Keratinocyte (primary cell): ENCODE measurements around the gene COX6B1. TPM values are rescaled to one million over a fixed set of nuclear protein-coding genes. Genes with fewer than 3 reads are reported as not detected.
A peak's percentile ranks its signal among the peaks of the same experiment; 100 is the strongest.

Experiments used
- DNase-seq: peaks from one replicate; pipeline ENCODE4 v3.0.0-alpha.2; 2011; ENCODE audit warnings: low read depth, missing footprints, low spot score
- FAIRE-seq: peaks from 2 replicates; lab custom pipeline; 2011; peaks lifted over from hg19 to GRCh38; lab: Jason Lieb, UNC
- H2AFZ ChIP-seq: 2 replicates; pipeline ENCODE4 v1.6.0; 2012; ENCODE audit warnings: low read length, control low read depth, inconsistent platforms; ENCODE audit not compliant: control insufficient read depth
- H3K27ac ChIP-seq: 2 replicates; pipeline ENCODE4 v1.5.1; 2011; ENCODE audit warnings: low read length; ENCODE audit not compliant: control insufficient read depth, insufficient read depth
- H3K27me3 ChIP-seq: 3 replicates; pipeline ENCODE4 v1.6.0; 2011; ENCODE audit warnings: low read length; ENCODE audit not compliant: control insufficient read depth, insufficient read depth; ENCODE audit errors: extremely low read depth
- H3K36me3 ChIP-seq, 2 experiments: 2 replicates in 1 of 2; 3 replicates in 1 of 2; pipeline ENCODE4 v1.5.1; 2011; ENCODE audit warnings: low read length in 2 of 2, mild to moderate bottlenecking in 1 of 2; ENCODE audit not compliant: control insufficient read depth in 2 of 2, insufficient read depth in 2 of 2; ENCODE audit errors: extremely low read depth in 1 of 2
- H3K4me1 ChIP-seq: 3 replicates; pipeline ENCODE4 v1.5.1; 2011; ENCODE audit warnings: low read length; ENCODE audit not compliant: control insufficient read depth, insufficient read depth; ENCODE audit errors: extremely low read depth
- H3K4me2 ChIP-seq: 3 replicates; pipeline ENCODE4 v1.6.0; 2011; ENCODE audit warnings: low read depth, low read length; ENCODE audit not compliant: control insufficient read depth, insufficient read depth; ENCODE audit errors: extremely low read depth
- H3K4me3 ChIP-seq, 3 experiments: fragments of 200-600 bp in 1 of 3; sonication (generic) in 1 of 3; 2 replicates in 2 of 3; 3 replicates in 1 of 3; pipeline ENCODE4 v1.5.1; 2011 to 2016; ENCODE audit warnings: low read length in 3 of 3, mild to moderate bottlenecking in 3 of 3, control low read depth in 2 of 3, inconsistent platforms in 1 of 3, low read depth in 1 of 3, mixed read lengths in 1 of 3, mixed run types in 1 of 3, moderate library complexity in 1 of 3; ENCODE audit not compliant: control insufficient read depth in 2 of 3, insufficient read depth in 2 of 3; ENCODE audit errors: extremely low read depth in 1 of 3
- H3K79me2 ChIP-seq: 2 replicates; pipeline ENCODE4 v1.6.0; 2012; ENCODE audit warnings: low read length; ENCODE audit not compliant: control insufficient read depth, insufficient read depth
- H3K9ac ChIP-seq: 3 replicates; pipeline ENCODE4 v1.6.0; 2011; ENCODE audit warnings: low read length; ENCODE audit not compliant: control insufficient read depth, insufficient read depth; ENCODE audit errors: extremely low read depth
- H3K9me1 ChIP-seq: 3 replicates; pipeline ENCODE4 v1.6.0; 2011; ENCODE audit warnings: low read length; ENCODE audit not compliant: control insufficient read depth, insufficient read depth; ENCODE audit errors: extremely low read depth
- H3K9me3 ChIP-seq: 2 replicates; pipeline ENCODE4 v1.5.1; 2012; ENCODE audit warnings: low read depth, low read length; ENCODE audit not compliant: control insufficient read depth
- H4K20me1 ChIP-seq: 3 replicates; pipeline ENCODE4 v1.6.0; 2011; ENCODE audit warnings: low read length; ENCODE audit not compliant: control insufficient read depth, insufficient read depth; ENCODE audit errors: extremely low read depth
- CTCF ChIP-seq, 3 experiments: IDR thresholded peaks in 1 of 3; conservative IDR thresholded peaks in 1 of 3; optimal IDR thresholded peaks in 1 of 3; 2 replicates in 2 of 3; 3 replicates in 1 of 3; pipeline versions ENCODE3 to v1.5.1; 2011; ENCODE audit warnings: low read length in 3 of 3, mild to moderate bottlenecking in 3 of 3, moderate library complexity in 2 of 3, control low read depth in 1 of 3, inconsistent platforms in 1 of 3; ENCODE audit not compliant: insufficient read depth in 2 of 3; ENCODE audit errors: extremely low read depth in 1 of 3
- EZH2 ChIP-seq: IDR thresholded peaks from one replicate; pipeline ENCODE4 v1.6.1; 2012; ENCODE audit warnings: inconsistent platforms, mild to moderate bottlenecking, low read length, moderate library complexity
- dilution Hi-C: fragments of 300-500 bp; cut with MboI; formaldehyde crosslinking; loops from one replicate; pipeline ENCODE4 v1.7.0; 2020; ENCODE audit warnings: low sequenced_read_pairs; ENCODE audit not compliant: extremely low pct_ligation_motif_present
- polyA plus RNA-seq, 5 experiments: library from polyadenylated mRNA; depleted of rRNA in 3 of 5; stranded (reverse) in 3 of 5; stranded (forward) in 1 of 5; unstranded in 1 of 5; fragments of >200 nt; gene quantifications; 1 replicate in 1 of 5; 2 replicates in 3 of 5; 3 replicates in 1 of 5; pipeline versions ENCODE4 v1.2.1 to v1.2.3, GENCODE V29; 2011 to 2012; ENCODE audit warnings: missing spikeins in 2 of 5, low read depth in 1 of 5, low replicate concordance in 1 of 5

Gene COX6B1
- polyA plus RNA-seq, 1 donor (not counting 4 experiments of a cell fraction or from before 2014, with no cell fraction given): 509 TPM

GRCh38 chr19:35612224-35612558, 35.9 kb upstream of the COX6B1 start:
- no peak for FAIRE-seq
- Histone ChIP-seq H2AFZ (peak overlapping the region; percentile 71), H3K4me3 (peak overlapping the region in 2 of 3 experiments; percentile 72 to 74), H3K36me3 (peaks cover 0 to 4% of the 10 kb centered on the region in 2 experiments), H3K79me2 (no peaks in the 10 kb centered on the region), H3K27me3 (no peaks in the 10 kb centered on the region), H3K4me2 (peak overlapping the region; percentile 61), H3K27ac (no peak overlapping the region), H4K20me1 (no peaks in the 10 kb centered on the region), H3K9me3 (no peaks in the 10 kb centered on the region), H3K4me1 (peaks cover 3% of the 10 kb centered on the region), H3K9ac (peak overlapping the region; percentile 18), H3K9me1 (no peaks in the 10 kb centered on the region)
- dilution Hi-C loops: no loop called here
- no peak for DNase-seq
- TF ChIP-seq CTCF (optimal IDR thresholded peaks at IDR 0.05 in 1 of 3, IDR thresholded peaks at IDR 0.05 in 1 of 3, conservative IDR thresholded peaks at IDR 0.05 in 1 of 3; ENCODE audit: extremely low read depth in 1 of 3, insufficient read depth in 2 of 3, low read length in 3 of 3): no peak
- no peak for TF ChIP-seq EZH2

- H3K4me2 ChIP-seq: peak within 1 kb of the TSS; percentile 75
- H3K4me3 ChIP-seq: peak within 1 kb of the TSS; percentile 72 to 88 (median 74)
- H3K27me3 ChIP-seq: no peaks in the 10 kb centered on the region
- no peaks in the 10 kb centered on the region for H3K79me2 ChIP-seq
- H3K9me1 ChIP-seq: no peaks in the 10 kb centered on the region
- dilution Hi-C loops: no loop called here
- no peaks in the 10 kb centered on the region for H3K9me3 ChIP-seq
- DNase-seq (peak; percentile 69), FAIRE-seq (peak; percentile 69)
- peak within 1 kb of the TSS; percentile 77 for H3K9ac ChIP-seq
- peak within 1 kb of the TSS; percentile 59 for H3K27ac ChIP-seq
- peaks cover 3% of the 10 kb centered on the region for H3K4me1 ChIP-seq
- TF ChIP-seq CTCF (optimal IDR thresholded peaks at IDR 0.05 in 1 of 3, IDR thresholded peaks at IDR 0.05 in 1 of 3, conservative IDR thresholded peaks at IDR 0.05 in 1 of 3; ENCODE audit: extremely low read depth in 1 of 3, insufficient read depth in 2 of 3, low read length in 3 of 3) (peak in 1 of 3 experiments; percentile 1), EZH2 (no peak)
- H3K36me3 ChIP-seq: peaks cover 0 to 4% of the 10 kb centered on the region in 2 experiments
- no peaks in the 10 kb centered on the region for H4K20me1 ChIP-seq
- H2AFZ ChIP-seq: peak within 1 kb of the TSS; percentile 77
These were observed 35.4 kb upstream of the COX6B1 start, which contains the start of gene HAUS5 for GRCh38 chr19:35612559-35613321. HAUS5 (plus strand) TSS chr19:35612735; CDS start chr19:35612795, 60 bp downstream.
